HepG2 (cell line): ENCODE data around the gene FAM50A. TPM values are rescaled to one million over a fixed set of nuclear protein-coding genes. Genes with fewer than 3 reads are reported as not detected.
A peak's percentile ranks its signal among the peaks of the same experiment; 100 is the strongest.

ENCODE experiments used
- KDM5B ChIP-seq: sonication (generic); formaldehyde crosslinking; IDR thresholded peaks from 2 replicates; pipeline ENCODE4 v1.4.0; 2020; ENCODE audit warnings: missing genetic modification reagents, mild to moderate bottlenecking, borderline replicate concordance
- KLF11 ChIP-seq: IDR thresholded peaks from 2 replicates; pipeline ENCODE4 v1.6.1; 2016; ENCODE audit warnings: missing compliant biosample characterization
- KLF6 ChIP-seq: IDR thresholded peaks from 2 replicates; pipeline ENCODE4 v1.8.0; 2016; ENCODE audit warnings: missing biosample characterization, missing genetic modification reagents
- RFX1 ChIP-seq: fragments of 450-650 bp; IDR thresholded peaks from 2 replicates; pipeline ENCODE4 v1.6.1; 2017
- ZNF724P ChIP-seq: sonication (generic); formaldehyde crosslinking; IDR thresholded peaks from 2 replicates; pipeline ENCODE4 v1.8.0; 2022; ENCODE audit warnings: missing genetic modification reagents, borderline replicate concordance
- polyA plus RNA-seq, 8 experiments: library from polyadenylated mRNA; depleted of rRNA in 3 of 8; stranded (reverse) in 7 of 8; unstranded in 1 of 8; fragments of >200 nt; fragmentation: Illumina TruSeq in 4 of 8; extraction: Trizol in 4 of 8; gene quantifications; 2 replicates each; pipeline versions ENCODE4 v1.2.1 to v1.2.3, GENCODE V29; 2011 to 2016; ENCODE audit warnings: low read depth in 4 of 8, missing spikeins in 1 of 8, mixed read lengths in 1 of 8; ENCODE audit not compliant: insufficient read depth in 1 of 8
- total RNA-seq, 5 experiments: library from RNA; depleted of rRNA; stranded (reverse); fragments of >200 nt; fragmentation: Illumina TruSeq; extraction: Trizol; gene quantifications; 2 replicates each; pipeline ENCODE4 v1.2.3, GENCODE V29; 2016; ENCODE audit warnings: low read depth in 1 of 5
- TF ChIP-seq, protein P1 (sequence below): sonication (generic); formaldehyde crosslinking; IDR thresholded peaks from 2 replicates; pipeline ENCODE4 v1.5.0; 2020; ENCODE audit warnings: mild to moderate bottlenecking, missing genetic modification reagents, borderline replicate concordance
- TF ChIP-seq, protein P2 (sequence below), 2 experiments: sonication (generic) in 1 of 2; formaldehyde crosslinking in 1 of 2; IDR thresholded peaks; 2 replicates each; pipeline versions ENCODE4 v1.4.0 to v1.6.1; 2018 to 2020; ENCODE audit warnings: missing genetic modification reagents in 2 of 2, borderline replicate concordance in 1 of 2, low read depth in 1 of 2, mild to moderate bottlenecking in 1 of 2, missing biosample characterization in 1 of 2
- TF ChIP-seq, protein P3 (sequence below): sonication (generic); formaldehyde crosslinking; IDR thresholded peaks from 2 replicates; pipeline ENCODE4 v1.4.0; 2020; ENCODE audit warnings: missing genetic modification reagents
- TF ChIP-seq, protein P4 (sequence below): sonication (generic); formaldehyde crosslinking; IDR thresholded peaks from 2 replicates; pipeline ENCODE4 v1.4.0; 2020; ENCODE audit warnings: missing genetic modification reagents

FAM50A gene
- total and polyA plus RNA-seq, 2 of the 13 experiments (the other 11 are each of a cell fraction or from before 2014, with no cell fraction given), result 30.7 to 40.7 TPM

DNA sequence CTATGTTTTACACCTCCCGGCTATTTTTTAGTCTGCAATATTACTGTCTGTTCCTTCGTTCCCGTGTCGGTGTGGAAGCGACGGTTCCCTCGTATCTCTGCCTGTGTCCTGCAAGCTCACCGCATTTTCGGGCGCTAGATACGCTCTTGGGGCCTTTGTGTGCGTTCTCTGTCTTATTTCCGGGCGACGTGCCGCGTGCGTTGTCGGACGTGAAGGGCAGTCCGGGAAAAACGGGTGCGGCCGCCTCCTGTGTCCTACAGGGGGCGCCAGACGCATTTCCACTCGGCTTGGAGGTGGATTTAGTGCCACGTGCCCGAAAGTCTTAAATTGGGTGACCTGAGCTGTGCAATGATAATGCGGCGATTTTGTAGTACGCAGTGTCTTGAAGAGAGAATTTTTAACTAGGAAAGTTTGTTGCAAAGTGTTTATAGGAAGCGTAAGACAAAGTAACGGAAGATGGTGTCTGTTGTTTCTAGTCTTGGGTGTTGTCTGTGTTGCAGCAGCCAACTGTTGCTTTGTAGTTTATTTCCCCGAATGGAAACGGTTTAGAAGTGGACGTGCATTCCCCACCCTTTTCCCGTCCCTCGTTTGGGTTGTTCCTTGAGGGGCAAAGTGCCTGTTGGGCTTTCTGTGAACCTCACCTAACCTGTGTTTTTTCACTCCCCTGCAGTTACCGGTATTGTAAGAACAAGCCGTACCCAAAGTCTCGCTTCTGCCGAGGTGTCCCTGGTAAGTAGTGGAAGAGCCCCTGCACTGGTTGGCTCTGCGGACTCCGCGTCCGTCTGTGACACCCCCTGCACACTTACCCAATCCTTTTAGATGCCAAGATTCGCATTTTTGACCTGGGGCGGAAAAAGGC lies 45.0 kb upstream of the FAM50A start (continued):
- TF ChIP-seq, protein P1, sequence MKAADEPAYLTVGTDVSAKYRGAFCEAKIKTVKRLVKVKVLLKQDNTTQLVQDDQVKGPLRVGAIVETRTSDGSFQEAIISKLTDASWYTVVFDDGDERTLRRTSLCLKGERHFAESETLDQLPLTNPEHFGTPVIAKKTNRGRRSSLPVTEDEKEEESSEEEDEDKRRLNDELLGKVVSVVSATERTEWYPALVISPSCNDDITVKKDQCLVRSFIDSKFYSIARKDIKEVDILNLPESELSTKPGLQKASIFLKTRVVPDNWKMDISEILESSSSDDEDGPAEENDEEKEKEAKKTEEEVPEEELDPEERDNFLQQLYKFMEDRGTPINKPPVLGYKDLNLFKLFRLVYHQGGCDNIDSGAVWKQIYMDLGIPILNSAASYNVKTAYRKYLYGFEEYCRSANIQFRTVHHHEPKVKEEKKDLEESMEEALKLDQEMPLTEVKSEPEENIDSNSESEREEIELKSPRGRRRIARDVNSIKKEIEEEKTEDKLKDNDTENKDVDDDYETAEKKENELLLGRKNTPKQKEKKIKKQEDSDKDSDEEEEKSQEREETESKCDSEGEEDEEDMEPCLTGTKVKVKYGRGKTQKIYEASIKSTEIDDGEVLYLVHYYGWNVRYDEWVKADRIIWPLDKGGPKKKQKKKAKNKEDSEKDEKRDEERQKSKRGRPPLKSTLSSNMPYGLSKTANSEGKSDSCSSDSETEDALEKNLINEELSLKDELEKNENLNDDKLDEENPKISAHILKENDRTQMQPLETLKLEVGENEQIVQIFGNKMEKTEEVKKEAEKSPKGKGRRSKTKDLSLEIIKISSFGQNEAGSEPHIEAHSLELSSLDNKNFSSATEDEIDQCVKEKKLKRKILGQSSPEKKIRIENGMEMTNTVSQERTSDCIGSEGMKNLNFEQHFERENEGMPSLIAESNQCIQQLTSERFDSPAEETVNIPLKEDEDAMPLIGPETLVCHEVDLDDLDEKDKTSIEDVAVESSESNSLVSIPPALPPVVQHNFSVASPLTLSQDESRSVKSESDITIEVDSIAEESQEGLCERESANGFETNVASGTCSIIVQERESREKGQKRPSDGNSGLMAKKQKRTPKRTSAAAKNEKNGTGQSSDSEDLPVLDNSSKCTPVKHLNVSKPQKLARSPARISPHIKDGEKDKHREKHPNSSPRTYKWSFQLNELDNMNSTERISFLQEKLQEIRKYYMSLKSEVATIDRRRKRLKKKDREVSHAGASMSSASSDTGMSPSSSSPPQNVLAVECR, result peak; percentile 49
- TF ChIP-seq KLF6 (CRISPR knock-in tag) (no peak; the same call in 1 of the 2 replicates), ZNF724P (no peak), RFX1 (no peak), KLF11 (CRISPR knock-in tag) (no peak), KDM5B (CRISPR knock-in tag) (no peak)
- TF ChIP-seq, protein P2, sequence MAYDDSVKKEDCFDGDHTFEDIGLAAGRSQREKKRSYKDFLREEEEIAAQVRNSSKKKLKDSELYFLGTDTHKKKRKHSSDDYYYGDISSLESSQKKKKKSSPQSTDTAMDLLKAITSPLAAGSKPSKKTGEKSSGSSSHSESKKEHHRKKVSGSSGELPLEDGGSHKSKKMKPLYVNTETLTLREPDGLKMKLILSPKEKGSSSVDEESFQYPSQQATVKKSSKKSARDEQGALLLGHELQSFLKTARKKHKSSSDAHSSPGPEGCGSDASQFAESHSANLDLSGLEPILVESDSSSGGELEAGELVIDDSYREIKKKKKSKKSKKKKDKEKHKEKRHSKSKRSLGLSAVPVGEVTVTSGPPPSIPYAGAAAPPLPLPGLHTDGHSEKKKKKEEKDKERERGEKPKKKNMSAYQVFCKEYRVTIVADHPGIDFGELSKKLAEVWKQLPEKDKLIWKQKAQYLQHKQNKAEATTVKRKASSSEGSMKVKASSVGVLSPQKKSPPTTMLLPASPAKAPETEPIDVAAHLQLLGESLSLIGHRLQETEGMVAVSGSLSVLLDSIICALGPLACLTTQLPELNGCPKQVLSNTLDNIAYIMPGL (CRISPR knock-in tag; IDR thresholded peaks at IDR 0.05; ENCODE audit: borderline replicate concordance in 1 of 2, low read depth in 1 of 2), result peak; percentile 35 to 49; a peak in 1 of 4 replicates
- TF ChIP-seq, protein P3, sequence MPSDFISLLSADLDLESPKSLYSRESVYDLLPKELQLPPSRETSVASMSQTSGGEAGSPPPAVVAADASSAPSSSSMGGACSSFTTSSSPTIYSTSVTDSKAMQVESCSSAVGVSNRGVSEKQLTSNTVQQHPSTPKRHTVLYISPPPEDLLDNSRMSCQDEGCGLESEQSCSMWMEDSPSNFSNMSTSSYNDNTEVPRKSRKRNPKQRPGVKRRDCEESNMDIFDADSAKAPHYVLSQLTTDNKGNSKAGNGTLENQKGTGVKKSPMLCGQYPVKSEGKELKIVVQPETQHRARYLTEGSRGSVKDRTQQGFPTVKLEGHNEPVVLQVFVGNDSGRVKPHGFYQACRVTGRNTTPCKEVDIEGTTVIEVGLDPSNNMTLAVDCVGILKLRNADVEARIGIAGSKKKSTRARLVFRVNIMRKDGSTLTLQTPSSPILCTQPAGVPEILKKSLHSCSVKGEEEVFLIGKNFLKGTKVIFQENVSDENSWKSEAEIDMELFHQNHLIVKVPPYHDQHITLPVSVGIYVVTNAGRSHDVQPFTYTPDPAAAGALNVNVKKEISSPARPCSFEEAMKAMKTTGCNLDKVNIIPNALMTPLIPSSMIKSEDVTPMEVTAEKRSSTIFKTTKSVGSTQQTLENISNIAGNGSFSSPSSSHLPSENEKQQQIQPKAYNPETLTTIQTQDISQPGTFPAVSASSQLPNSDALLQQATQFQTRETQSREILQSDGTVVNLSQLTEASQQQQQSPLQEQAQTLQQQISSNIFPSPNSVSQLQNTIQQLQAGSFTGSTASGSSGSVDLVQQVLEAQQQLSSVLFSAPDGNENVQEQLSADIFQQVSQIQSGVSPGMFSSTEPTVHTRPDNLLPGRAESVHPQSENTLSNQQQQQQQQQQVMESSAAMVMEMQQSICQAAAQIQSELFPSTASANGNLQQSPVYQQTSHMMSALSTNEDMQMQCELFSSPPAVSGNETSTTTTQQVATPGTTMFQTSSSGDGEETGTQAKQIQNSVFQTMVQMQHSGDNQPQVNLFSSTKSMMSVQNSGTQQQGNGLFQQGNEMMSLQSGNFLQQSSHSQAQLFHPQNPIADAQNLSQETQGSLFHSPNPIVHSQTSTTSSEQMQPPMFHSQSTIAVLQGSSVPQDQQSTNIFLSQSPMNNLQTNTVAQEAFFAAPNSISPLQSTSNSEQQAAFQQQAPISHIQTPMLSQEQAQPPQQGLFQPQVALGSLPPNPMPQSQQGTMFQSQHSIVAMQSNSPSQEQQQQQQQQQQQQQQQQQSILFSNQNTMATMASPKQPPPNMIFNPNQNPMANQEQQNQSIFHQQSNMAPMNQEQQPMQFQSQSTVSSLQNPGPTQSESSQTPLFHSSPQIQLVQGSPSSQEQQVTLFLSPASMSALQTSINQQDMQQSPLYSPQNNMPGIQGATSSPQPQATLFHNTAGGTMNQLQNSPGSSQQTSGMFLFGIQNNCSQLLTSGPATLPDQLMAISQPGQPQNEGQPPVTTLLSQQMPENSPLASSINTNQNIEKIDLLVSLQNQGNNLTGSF, result no peak; the same call in 1 of the 2 replicates
- TF ChIP-seq, protein P4, sequence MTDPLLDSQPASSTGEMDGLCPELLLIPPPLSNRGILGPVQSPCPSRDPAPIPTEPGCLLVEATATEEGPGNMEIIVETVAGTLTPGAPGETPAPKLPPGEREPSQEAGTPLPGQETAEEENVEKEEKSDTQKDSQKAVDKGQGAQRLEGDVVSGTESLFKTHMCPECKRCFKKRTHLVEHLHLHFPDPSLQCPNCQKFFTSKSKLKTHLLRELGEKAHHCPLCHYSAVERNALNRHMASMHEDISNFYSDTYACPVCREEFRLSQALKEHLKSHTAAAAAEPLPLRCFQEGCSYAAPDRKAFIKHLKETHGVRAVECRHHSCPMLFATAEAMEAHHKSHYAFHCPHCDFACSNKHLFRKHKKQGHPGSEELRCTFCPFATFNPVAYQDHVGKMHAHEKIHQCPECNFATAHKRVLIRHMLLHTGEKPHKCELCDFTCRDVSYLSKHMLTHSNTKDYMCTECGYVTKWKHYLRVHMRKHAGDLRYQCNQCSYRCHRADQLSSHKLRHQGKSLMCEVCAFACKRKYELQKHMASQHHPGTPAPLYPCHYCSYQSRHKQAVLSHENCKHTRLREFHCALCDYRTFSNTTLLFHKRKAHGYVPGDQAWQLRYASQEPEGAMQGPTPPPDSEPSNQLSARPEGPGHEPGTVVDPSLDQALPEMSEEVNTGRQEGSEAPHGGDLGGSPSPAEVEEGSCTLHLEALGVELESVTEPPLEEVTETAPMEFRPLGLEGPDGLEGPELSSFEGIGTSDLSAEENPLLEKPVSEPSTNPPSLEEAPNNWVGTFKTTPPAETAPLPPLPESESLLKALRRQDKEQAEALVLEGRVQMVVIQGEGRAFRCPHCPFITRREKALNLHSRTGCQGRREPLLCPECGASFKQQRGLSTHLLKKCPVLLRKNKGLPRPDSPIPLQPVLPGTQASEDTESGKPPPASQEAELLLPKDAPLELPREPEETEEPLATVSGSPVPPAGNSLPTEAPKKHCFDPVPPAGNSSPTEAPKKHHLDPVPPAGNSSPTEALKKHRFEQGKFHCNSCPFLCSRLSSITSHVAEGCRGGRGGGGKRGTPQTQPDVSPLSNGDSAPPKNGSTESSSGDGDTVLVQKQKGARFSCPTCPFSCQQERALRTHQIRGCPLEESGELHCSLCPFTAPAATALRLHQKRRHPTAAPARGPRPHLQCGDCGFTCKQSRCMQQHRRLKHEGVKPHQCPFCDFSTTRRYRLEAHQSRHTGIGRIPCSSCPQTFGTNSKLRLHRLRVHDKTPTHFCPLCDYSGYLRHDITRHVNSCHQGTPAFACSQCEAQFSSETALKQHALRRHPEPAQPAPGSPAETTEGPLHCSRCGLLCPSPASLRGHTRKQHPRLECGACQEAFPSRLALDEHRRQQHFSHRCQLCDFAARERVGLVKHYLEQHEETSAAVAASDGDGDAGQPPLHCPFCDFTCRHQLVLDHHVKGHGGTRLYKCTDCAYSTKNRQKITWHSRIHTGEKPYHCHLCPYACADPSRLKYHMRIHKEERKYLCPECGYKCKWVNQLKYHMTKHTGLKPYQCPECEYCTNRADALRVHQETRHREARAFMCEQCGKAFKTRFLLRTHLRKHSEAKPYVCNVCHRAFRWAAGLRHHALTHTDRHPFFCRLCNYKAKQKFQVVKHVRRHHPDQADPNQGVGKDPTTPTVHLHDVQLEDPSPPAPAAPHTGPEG (CRISPR knock-in tag), result 0 out of 2 replicates have a peak, but pooled peaks have one; percentile 19
